OCI-LY1 (cell line): Measurements from ENCODE around the gene VTI1A.
"Not testable (repeated sequence)": the region's sequence is repeated elsewhere in the genome, so short reads cannot be mapped to it uniquely, and the experiment has no call there.

Source experiments
- H2AFZ ChIP-seq: fragments of 200-600 bp; sonication (generic), shearing (Covaris generic); 2 replicates; pipeline ENCODE4 v1.6.0; 2014; ENCODE audit warnings: antibody characterized with exemption, mild to moderate bottlenecking, low read length
- H3F3A ChIP-seq: fragments of 200-600 bp; sonication (generic), shearing (Covaris generic); 2 replicates; pipeline ENCODE4 v1.6.0; 2014; ENCODE audit warnings: mild to moderate bottlenecking, antibody characterized with exemption, low read length, moderate library complexity; ENCODE audit not compliant: insufficient read depth
- H3K27ac ChIP-seq: fragments of 200-600 bp; sonication (generic); 2 replicates; pipeline ENCODE4 v1.5.1; 2014; ENCODE audit warnings: low read length, mixed run types, mild to moderate bottlenecking, low read depth; ENCODE audit not compliant: poor library complexity, severe bottlenecking
- H3K27me3 ChIP-seq: fragments of 200-600 bp; sonication (generic); 2 replicates; pipeline ENCODE4 v1.6.0; 2014; ENCODE audit warnings: antibody characterized with exemption, mild to moderate bottlenecking, low read length, moderate library complexity; ENCODE audit not compliant: insufficient read depth
- H3K36me3 ChIP-seq: fragments of 200-600 bp; sonication (generic); 2 replicates; pipeline ENCODE4 v1.6.1; 2014; ENCODE audit warnings: mild to moderate bottlenecking, antibody characterized with exemption, low read length, moderate library complexity, mixed read lengths; ENCODE audit not compliant: insufficient read depth
- H3K4me1 ChIP-seq: fragments of 200-600 bp; sonication (generic); 2 replicates; pipeline ENCODE4 v1.5.1; 2014; ENCODE audit warnings: mild to moderate bottlenecking, low read length, moderate library complexity; ENCODE audit not compliant: insufficient read depth, severe bottlenecking
- H3K4me2 ChIP-seq: fragments of 200-600 bp; sonication (generic), shearing (Covaris generic); 2 replicates; pipeline ENCODE4 v1.6.1; 2014; ENCODE audit warnings: low read length
- H3K4me3 ChIP-seq: fragments of 200-600 bp; sonication (generic); 2 replicates; pipeline ENCODE4 v1.5.1; 2014; ENCODE audit warnings: low read length, low read depth, mild to moderate bottlenecking, mixed read lengths; ENCODE audit not compliant: poor library complexity, severe bottlenecking
- H3K79me2 ChIP-seq: fragments of 200-600 bp; shearing (Covaris generic); 2 replicates; pipeline ENCODE4 v1.6.1; 2016; ENCODE audit warnings: mixed run types, low read length, mixed read lengths; ENCODE audit not compliant: insufficient read depth
- H3K9ac ChIP-seq: fragments of 200-600 bp; sonication (generic), shearing (Covaris generic); 2 replicates; pipeline ENCODE4 v1.6.1; 2014; ENCODE audit warnings: mild to moderate bottlenecking, low read length, mixed read lengths
- H3K9me2 ChIP-seq: fragments of 200-600 bp; sonication (generic), shearing (Covaris generic); 2 replicates; pipeline ENCODE4 v1.6.1; 2014; ENCODE audit warnings: low read depth, mild to moderate bottlenecking, low read length, mixed read lengths
- H3K9me3 ChIP-seq: fragments of 200-600 bp; shearing (Covaris generic); 2 replicates; pipeline ENCODE4 v1.6.1; 2014; ENCODE audit warnings: low read length, mixed read lengths
- H4K20me1 ChIP-seq: fragments of 200-600 bp; sonication (generic), shearing (Covaris generic); 2 replicates; pipeline ENCODE4 v1.6.0; 2016; ENCODE audit warnings: mild to moderate bottlenecking, low read length; ENCODE audit not compliant: insufficient read depth
- EZH2 ChIP-seq: fragments of 200-600 bp; sonication (generic), shearing (Covaris generic); IDR thresholded peaks from 2 replicates; pipeline ENCODE4 v1.8.0; 2017; ENCODE audit warnings: borderline replicate concordance, mixed run types, mild to moderate bottlenecking, antibody characterized with exemption, low read length, moderate library complexity, mixed read lengths
- TF ChIP-seq, protein P1 (sequence below): fragments of 200-600 bp; sonication (generic), shearing (Covaris generic); IDR thresholded peaks from 2 replicates; pipeline ENCODE4 v1.5.1; 2017; ENCODE audit warnings: mild to moderate bottlenecking, antibody characterized with exemption, low read length, moderate library complexity, mixed read lengths

The VTI1A gene

DNA sequence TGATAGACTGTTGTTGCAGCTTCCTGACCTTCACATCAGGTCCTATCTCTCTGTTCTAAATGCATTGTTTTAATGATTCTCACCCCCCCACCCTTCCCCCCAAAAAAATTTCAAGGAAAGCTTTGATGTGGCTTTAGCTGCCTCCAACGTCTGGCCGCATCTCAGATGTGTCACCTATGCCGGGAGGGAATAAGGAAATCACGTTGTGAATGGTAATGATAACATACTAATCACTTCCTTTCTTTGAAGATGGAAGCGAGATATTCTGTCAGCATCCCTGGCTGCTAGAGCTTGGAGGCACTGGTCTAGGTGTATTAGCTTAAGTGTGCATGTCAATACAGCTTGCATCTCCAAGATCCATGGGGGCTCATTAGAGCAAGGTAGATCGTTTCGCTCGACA lies 89.6 kb downstream of the VTI1A start:
- no peak overlapping the region for H3K9ac ChIP-seq
- H3K4me1 ChIP-seq, result peaks cover 13% of the 10 kb centered on the region
- no peak overlapping the region for H3K4me2 ChIP-seq
- no peak for TF ChIP-seq EZH2
- TF ChIP-seq, protein P1, sequence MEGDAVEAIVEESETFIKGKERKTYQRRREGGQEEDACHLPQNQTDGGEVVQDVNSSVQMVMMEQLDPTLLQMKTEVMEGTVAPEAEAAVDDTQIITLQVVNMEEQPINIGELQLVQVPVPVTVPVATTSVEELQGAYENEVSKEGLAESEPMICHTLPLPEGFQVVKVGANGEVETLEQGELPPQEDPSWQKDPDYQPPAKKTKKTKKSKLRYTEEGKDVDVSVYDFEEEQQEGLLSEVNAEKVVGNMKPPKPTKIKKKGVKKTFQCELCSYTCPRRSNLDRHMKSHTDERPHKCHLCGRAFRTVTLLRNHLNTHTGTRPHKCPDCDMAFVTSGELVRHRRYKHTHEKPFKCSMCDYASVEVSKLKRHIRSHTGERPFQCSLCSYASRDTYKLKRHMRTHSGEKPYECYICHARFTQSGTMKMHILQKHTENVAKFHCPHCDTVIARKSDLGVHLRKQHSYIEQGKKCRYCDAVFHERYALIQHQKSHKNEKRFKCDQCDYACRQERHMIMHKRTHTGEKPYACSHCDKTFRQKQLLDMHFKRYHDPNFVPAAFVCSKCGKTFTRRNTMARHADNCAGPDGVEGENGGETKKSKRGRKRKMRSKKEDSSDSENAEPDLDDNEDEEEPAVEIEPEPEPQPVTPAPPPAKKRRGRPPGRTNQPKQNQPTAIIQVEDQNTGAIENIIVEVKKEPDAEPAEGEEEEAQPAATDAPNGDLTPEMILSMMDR, result no peak
- H3K27ac ChIP-seq, result no peak overlapping the region
- H2AFZ ChIP-seq, result no peak overlapping the region
- no peaks in the 10 kb centered on the region for H3K27me3 ChIP-seq
- H3K79me2 ChIP-seq, result no peaks in the 10 kb centered on the region
- H3F3A ChIP-seq, result no peaks in the 10 kb centered on the region
- no peaks in the 10 kb centered on the region for H4K20me1 ChIP-seq
- H3K4me3 ChIP-seq, result no peak overlapping the region
- no peaks in the 10 kb centered on the region for H3K9me3 ChIP-seq
- H3K9me2 ChIP-seq, result no peaks in the 10 kb centered on the region
- peaks cover 12% of the 10 kb centered on the region; the same call in 1 of the 2 replicates for H3K36me3 ChIP-seq

DNA sequence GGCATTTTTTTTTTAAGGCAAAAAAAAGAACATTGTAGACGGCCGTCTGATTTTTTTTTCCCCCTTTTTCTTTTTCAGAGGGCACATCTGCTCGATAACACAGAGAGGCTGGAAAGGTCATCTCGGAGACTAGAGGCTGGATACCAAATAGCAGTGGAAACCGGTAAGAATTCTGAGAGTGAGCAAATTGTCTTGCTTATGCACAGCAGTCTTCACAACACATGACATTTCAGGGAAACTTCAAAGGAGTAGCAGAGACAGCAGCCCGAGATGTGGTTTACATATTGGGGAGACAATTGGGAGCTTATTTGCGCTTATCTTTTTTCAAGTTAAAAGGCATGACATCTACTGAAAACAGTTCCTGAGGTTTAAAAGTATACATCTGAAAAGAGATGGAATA lies 91.2 kb downstream of the VTI1A start:
- no peak overlapping the region for H3K27ac ChIP-seq
- no peaks in the 10 kb centered on the region for H3K9me2 ChIP-seq
- no peaks in the 10 kb centered on the region for H3K9me3 ChIP-seq
- H3K4me1 ChIP-seq, result no peaks in the 10 kb centered on the region
- no peaks in the 10 kb centered on the region for H3K79me2 ChIP-seq
- no peaks in the 10 kb centered on the region for H3K27me3 ChIP-seq
- H3K36me3 ChIP-seq, result peaks cover 12% of the 10 kb centered on the region; the same call in 1 of the 2 replicates
- no peak overlapping the region for H3K4me2 ChIP-seq
- H4K20me1 ChIP-seq, result no peaks in the 10 kb centered on the region
- no peaks in the 10 kb centered on the region for H3F3A ChIP-seq
- H3K4me3 ChIP-seq, result no peak overlapping the region
- H2AFZ ChIP-seq, result no peak overlapping the region
- no peak overlapping the region for H3K9ac ChIP-seq
- TF ChIP-seq EZH2, result no peak
- TF ChIP-seq, protein P1, result no peak

DNA sequence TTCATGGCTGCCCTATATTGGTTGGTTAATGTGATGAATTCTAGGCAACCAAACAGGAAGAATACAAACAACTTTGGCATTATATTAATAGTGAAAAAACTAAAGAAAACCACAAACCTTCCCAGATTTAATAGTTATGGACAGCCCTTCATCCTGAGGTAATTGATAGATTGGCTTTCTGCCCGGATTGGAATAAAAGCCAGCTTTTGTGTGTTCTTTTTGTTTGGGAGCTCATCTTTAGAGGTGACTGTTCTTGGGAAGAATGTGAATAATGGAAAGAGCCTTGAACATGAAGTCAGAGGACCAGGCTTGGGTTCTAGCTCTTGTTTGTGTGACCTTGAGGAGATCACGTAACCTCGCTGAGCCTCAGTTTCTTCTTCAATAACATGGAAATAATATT lies 92.3 kb downstream of the VTI1A start:
- TF ChIP-seq, protein P1, result no peak
- TF ChIP-seq EZH2, result no peak
- H3K79me2 ChIP-seq, result no peaks in the 10 kb centered on the region
- no peaks in the 10 kb centered on the region for H3K9me2 ChIP-seq
- no peaks in the 10 kb centered on the region for H3K27me3 ChIP-seq
- H4K20me1 ChIP-seq, result no peaks in the 10 kb centered on the region
- H3K36me3 ChIP-seq, result peaks cover 12% of the 10 kb centered on the region; the same call in 1 of the 2 replicates
- no peak overlapping the region for H3K4me2 ChIP-seq
- H3K4me3 ChIP-seq, result no peak overlapping the region
- H3K9me3 ChIP-seq, result no peaks in the 10 kb centered on the region
- H3K27ac ChIP-seq, result no peak overlapping the region
- no peaks in the 10 kb centered on the region for H3K4me1 ChIP-seq
- H2AFZ ChIP-seq, result no peak overlapping the region
- H3K9ac ChIP-seq, result no peak overlapping the region
- no peaks in the 10 kb centered on the region for H3F3A ChIP-seq

DNA sequence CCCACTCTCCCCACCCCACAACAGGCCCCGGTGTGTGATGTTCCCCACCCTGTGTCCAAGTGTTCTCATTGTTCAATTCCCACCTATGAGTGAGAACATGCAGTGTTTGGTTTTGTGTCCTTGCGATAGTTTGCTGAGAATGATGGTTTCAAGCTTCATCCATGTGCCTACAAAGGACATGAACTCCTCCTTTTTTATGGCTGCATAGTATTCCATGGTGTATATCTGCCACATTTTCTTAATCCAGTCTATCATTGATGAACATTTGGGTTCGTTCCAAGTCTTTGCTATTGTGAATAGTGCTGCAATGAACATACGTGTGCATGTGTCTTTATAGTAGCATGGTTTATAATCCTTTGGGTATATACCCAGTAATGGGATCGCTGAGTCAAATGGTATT lies 95.8 kb downstream of the VTI1A start:
- peaks cover 12% of the 10 kb centered on the region; the same call in 1 of the 2 replicates for H3K36me3 ChIP-seq
- H3K9me2 ChIP-seq, H4K20me1 ChIP-seq, H3K4me2 ChIP-seq, H3K9ac ChIP-seq, H2AFZ ChIP-seq, H3K9me3 ChIP-seq, H3K27ac ChIP-seq, H3K4me3 ChIP-seq, H3K27me3 ChIP-seq, H3K79me2 ChIP-seq, H3F3A ChIP-seq, H3K4me1 ChIP-seq: not testable (repeated sequence)
